GM12878 (cell line): ENCODE measurements around the gene BRD3. TPM values are rescaled to one million over a fixed set of nuclear protein-coding genes. Genes with fewer than 3 reads are reported as not detected.

Source experiments
- ATAC-seq: fragments of 200-7000 bp; cut with Tn5 transposase; 3 replicates; pipeline ENCODE4 v1.9.1; 2020; ENCODE audit warnings: mild to moderate bottlenecking, moderate library complexity
- BruUV-seq: library from RNA; stranded (reverse); fragments of 400-500 nt; replicated peaks from 2 replicates; lab custom pipeline; 2021; lab: Mats Ljungman, UMichigan
- CTCF ChIA-PET: fragments of 300-600 bp; sonication (Branson Sonifier 250); formaldehyde crosslinking; extraction: SDS; loops from one replicate; lab custom pipeline; 2021; ENCODE audit warnings: inconsistent platforms; lab: Yijun Ruan, JAX
- POLR2A ChIA-PET: fragments of 350-600 bp; formaldehyde crosslinking; extraction: SDS; loops from one replicate; lab custom pipeline; 2021; ENCODE audit warnings: inconsistent platforms; lab: Charles Lee
- RAD21 ChIA-PET: fragments of 300-600 bp; sonication (Branson Sonifier 250); formaldehyde crosslinking; loops from one replicate; lab custom pipeline; 2023; ENCODE audit warnings: antibody characterized with exemption; ENCODE audit not compliant: unreplicated experiment; lab: Charles Lee
- SMC1A ChIA-PET: fragments of 300-600 bp; sonication (Branson Sonifier 250); formaldehyde crosslinking; loops from one replicate; lab custom pipeline; 2023; ENCODE audit not compliant: unreplicated experiment, uncharacterized antibody; lab: Charles Lee
- DNase-seq: peaks from one replicate; pipeline ENCODE4 v3.0.0-alpha.2; 2011; ENCODE audit warnings: low read depth, low spot score
- FAIRE-seq: peaks from 3 replicates; lab custom pipeline; 2011; peaks lifted over from hg19 to GRCh38; lab: Jason Lieb, UNC
- H2AFZ ChIP-seq: 2 replicates; pipeline ENCODE4 v1.6.0; 2011; ENCODE audit warnings: low read depth, low read length, control low read depth; ENCODE audit not compliant: control insufficient read depth
- H3K27ac ChIP-seq: 2 replicates; pipeline ENCODE4 v1.5.1; 2011; ENCODE audit warnings: control low read depth; ENCODE audit not compliant: control insufficient read depth, insufficient read depth
- H3K27me3 ChIP-seq, 2 experiments: replicated peaks in 1 of 2; 2 replicates each; pipeline versions ENCODE4 v1.6.0 to v1.6.1; 2011; ENCODE audit warnings: low read length in 1 of 2; ENCODE audit not compliant: control insufficient read depth in 2 of 2, insufficient read depth in 2 of 2
- H3K36me3 ChIP-seq, 2 experiments: 2 replicates each; pipeline ENCODE4 v1.5.1; 2011; ENCODE audit warnings: low read length in 1 of 2; ENCODE audit not compliant: control insufficient read depth in 2 of 2, insufficient read depth in 2 of 2
- H3K4me1 ChIP-seq: 2 replicates; pipeline ENCODE4 v1.6.1; 2011; ENCODE audit warnings: mild to moderate bottlenecking, low read length, moderate library complexity, mixed read lengths; ENCODE audit not compliant: control insufficient read depth, insufficient read depth
- H3K4me2 ChIP-seq: 2 replicates; pipeline ENCODE4 v1.6.0; 2011; ENCODE audit warnings: control low read depth; ENCODE audit not compliant: control insufficient read depth, insufficient read depth
- H3K4me3 ChIP-seq: fragments of 200-600 bp; sonication (generic); 2 replicates; pipeline ENCODE4 v1.5.1; 2016
- H3K79me2 ChIP-seq: 2 replicates; pipeline ENCODE4 v1.6.0; 2011; ENCODE audit warnings: low read length; ENCODE audit not compliant: control insufficient read depth, insufficient read depth
- H3K9ac ChIP-seq: 2 replicates; pipeline ENCODE4 v1.8.0; 2011; ENCODE audit warnings: low read length, control low read depth, mixed read lengths; ENCODE audit not compliant: control insufficient read depth, insufficient read depth
- H3K9me3 ChIP-seq: replicated peaks from 3 replicates; pipeline ENCODE4 v1.5.1; 2011; ENCODE audit warnings: mild to moderate bottlenecking, low read length; ENCODE audit not compliant: control insufficient read depth, insufficient read depth
- H4K20me1 ChIP-seq: 2 replicates; pipeline ENCODE4 v1.6.0; 2011; ENCODE audit not compliant: control insufficient read depth, insufficient read depth
- ASH2L ChIP-seq: fragments of 300-600, 200-600 bp; sonication (generic); IDR thresholded peaks from 2 replicates; pipeline ENCODE4 v1.6.1; 2017; ENCODE audit warnings: low read depth, mild to moderate bottlenecking, borderline replicate concordance
- BCL11A ChIP-seq: IDR thresholded peaks from 2 replicates; pipeline ENCODE4 v1.6.1; 2011; ENCODE audit warnings: low read depth, low read length
- BCLAF1 ChIP-seq: fragments of 450-650 bp; IDR thresholded peaks from 2 replicates; pipeline ENCODE4 v1.6.1; 2017; ENCODE audit warnings: antibody characterized with exemption, mild to moderate bottlenecking, moderate library complexity
- HDAC6 ChIP-seq: fragments of 200-600 bp; sonication (generic); IDR thresholded peaks from one replicate; pipeline ENCODE4 v1.8.0; 2017; ENCODE audit warnings: antibody characterized with exemption; ENCODE audit not compliant: unreplicated experiment
- NR2F1 ChIP-seq: fragments of 450-650 bp; conservative IDR thresholded peaks from 2 replicates; pipeline ENCODE4 v1.6.1; 2017; ENCODE audit warnings: mild to moderate bottlenecking
- POLR2AphosphoS5 ChIP-seq: IDR thresholded peaks from 2 replicates; pipeline ENCODE4 v1.6.1; 2011; ENCODE audit warnings: mild to moderate bottlenecking, low read length, inconsistent platforms
- REST ChIP-seq: IDR thresholded peaks from 2 replicates; pipeline ENCODE4 v1.6.1; 2012; ENCODE audit warnings: mild to moderate bottlenecking, low read depth, low read length
- SP1 ChIP-seq: IDR thresholded peaks from one replicate; pipeline ENCODE4 v1.6.1; 2011; ENCODE audit warnings: low read depth, low read length
- ZNF384 ChIP-seq: IDR thresholded peaks from 2 replicates; pipeline ENCODE4 v1.6.1; 2012; ENCODE audit warnings: low read depth, mild to moderate bottlenecking, low read length, improper control_type of control experiment, borderline replicate concordance
- WGBS: methylation state at CpG from one replicate; pipeline ENCODE4 v1.1.6; 2016; ENCODE audit warnings: low lambda C conversion rate; ENCODE audit not compliant: insufficient replicate concordance, insufficient coverage; ENCODE audit errors: missing lambda C conversion rate; 5-methylcytosine and 5-hydroxymethylcytosine counted together
- in situ Hi-C: fragments of 300-500 bp; cut with MboI; formaldehyde crosslinking; loops from 9 replicates; pipeline ENCODE4 v1.14.3; 2018; ENCODE audit warnings: mixed read lengths
- intact Hi-C: fragments of 100-400 bp; cut with micrococcal nuclease; formaldehyde crosslinking; loops from one replicate; pipeline ENCODE4 v1.14.2; 2022; ENCODE audit not compliant: unreplicated experiment
- polyA plus RNA-seq, 11 experiments: library from polyadenylated mRNA; depleted of rRNA in 4 of 11; unstranded in 6 of 11; stranded (reverse) in 5 of 11; fragments of >200 nt; fragmentation: Nextera tagmentation in 4 of 11; fragmentation: Illumina TruSeq in 1 of 11; extraction: Ambion mirVana in 4 of 11; extraction: Trizol in 1 of 11; gene quantifications; 1 replicate in 1 of 11; 2 replicates in 10 of 11; pipeline versions ENCODE4 v1.2.1 to v1.2.3, GENCODE V29; 2011 to 2016; ENCODE audit warnings: inconsistent platforms in 2 of 11, missing spikeins in 2 of 11, low read depth in 1 of 11
- total RNA-seq, 4 experiments: library from RNA; depleted of rRNA in 3 of 4; stranded (reverse); fragments of >200 nt in 3 of 4; fragmentation: Illumina TruSeq in 1 of 4; extraction: Trizol in 1 of 4; gene quantifications; 2 replicates each; pipeline versions ENCODE4 v1.2.1 to v1.2.3, GENCODE V29; 2013 to 2021

The BRD3 gene
- total and polyA plus RNA-seq, 10 of the 15 experiments (the other 5 are each of a cell fraction or from before 2014, with no cell fraction given) = 0.53 to 20.8 (median 4.8) TPM

GRCh38 chr9:134050726-134051125, 17.1 kb downstream of the BRD3 start:
- DNase-seq = no peak
- H3K4me1 ChIP-seq = no peaks in the 10 kb centered on the region
- in situ Hi-C loops = no loop called here
- H3K79me2 ChIP-seq = no peaks in the 10 kb centered on the region
- H3K9me3 ChIP-seq = no peaks in the 10 kb centered on the region
- ChIA-PET RAD21 (no interaction called here), SMC1A (interaction anchor here (1.0 kb wide), 2 partner anchors 10 to 25 kb away, joined by 3 to 4 read pairs; no protein-coding TSS in a partner anchor)
- FAIRE-seq = no peak
- H3K9ac ChIP-seq = no peak overlapping the region
- H3K36me3 ChIP-seq = peaks cover 0 to 25% of the 10 kb centered on the region in 2 experiments; a peak in 3 of 4 replicates
- H3K27ac ChIP-seq = no peak overlapping the region
- no peak overlapping the region for H2AFZ ChIP-seq
- H3K4me2 ChIP-seq = no peak overlapping the region
- intact Hi-C loops = no loop called here
- no peaks in the 10 kb centered on the region for H4K20me1 ChIP-seq
- TF ChIP-seq BCLAF1 = no peak
- TF ChIP-seq SP1 = no peak
- no peak for TF ChIP-seq REST
- TF ChIP-seq ASH2L = no peak
- TF ChIP-seq NR2F1 = no peak
- no peak for TF ChIP-seq ZNF384
- TF ChIP-seq BCL11A = no peak
- no peak for TF ChIP-seq HDAC6
- no peak for TF ChIP-seq POLR2AphosphoS5
- TF ChIP-seq, all 136 proteins: peak for 0
- no peak for ATAC-seq
- WGBS = 89% methylated on average over 13 of the region's 14 CpGs
- no TSS peak for BruUV-seq
- POLR2A ChIA-PET = no interaction called here
- Histone ChIP-seq H3K27me3 (no peaks in the 10 kb centered on the region), H3K4me3 (no peak overlapping the region)
- CTCF ChIA-PET = no interaction called here
